Endodermal cell (in vitro differentiated cells): ENCODE data around the gene CACNA1E. TPM values are rescaled to one million over a fixed set of nuclear protein-coding genes. Genes with fewer than 3 reads are reported as not detected.

ENCODE experiments used
- DNase-seq: peaks from one replicate; pipeline ENCODE4 v3.0.0-alpha.2; 2017
- H3K27ac ChIP-seq: 2 replicates; pipeline ENCODE4 v1.5.1; 2013; ENCODE audit warnings: mild to moderate bottlenecking, low read depth, low read length, moderate library complexity
- H3K27me3 ChIP-seq: 2 replicates; pipeline ENCODE4 v1.6.1; 2013; ENCODE audit warnings: mild to moderate bottlenecking, low read length, moderate library complexity; ENCODE audit not compliant: insufficient read depth, control insufficient read depth, poor library complexity, severe bottlenecking
- H3K36me3 ChIP-seq: 2 replicates; pipeline ENCODE4 v1.7.0; 2013; ENCODE audit warnings: mild to moderate bottlenecking, low read length, moderate library complexity; ENCODE audit not compliant: control insufficient read depth, insufficient read depth
- H3K4me1 ChIP-seq: one replicate; pipeline ENCODE4 v1.7.0; 2013; ENCODE audit warnings: low read length; ENCODE audit not compliant: control insufficient read depth, insufficient read depth
- H3K4me3 ChIP-seq: 2 replicates; pipeline ENCODE4 v1.5.1; 2013; ENCODE audit warnings: mild to moderate bottlenecking, low read length, moderate library complexity
- H3K9ac ChIP-seq: 2 replicates; pipeline ENCODE4 v1.6.1; 2013; ENCODE audit warnings: mild to moderate bottlenecking, low read length, moderate library complexity; ENCODE audit not compliant: poor library complexity, severe bottlenecking; ENCODE audit errors: extremely low read depth
- H3K9me3 ChIP-seq: 2 replicates; pipeline ENCODE4 v1.6.1; 2013; ENCODE audit warnings: mild to moderate bottlenecking, low read length, moderate library complexity; ENCODE audit not compliant: control insufficient read depth
- H3K27ac Mint-ChIP-seq: 2 replicates; pipeline ENCODE4 v1.8.0; 2020; ENCODE audit warnings: mixed read lengths
- H3K27me3 Mint-ChIP-seq: 2 replicates; pipeline ENCODE4 v1.8.0; 2021; ENCODE audit warnings: mild to moderate bottlenecking, mixed read lengths; ENCODE audit not compliant: insufficient read depth
- H3K36me3 Mint-ChIP-seq: 2 replicates; pipeline ENCODE4 v1.8.0; 2020; ENCODE audit warnings: low read depth, mixed read lengths
- H3K4me1 Mint-ChIP-seq: 2 replicates; pipeline ENCODE4 v1.8.0; 2020; ENCODE audit warnings: mixed read lengths
- H3K4me3 Mint-ChIP-seq: 2 replicates; pipeline ENCODE4 v1.8.0; 2020; ENCODE audit warnings: mild to moderate bottlenecking, moderate library complexity, mixed read lengths
- H3K9me3 Mint-ChIP-seq: 2 replicates; pipeline ENCODE4 v1.8.0; 2020; ENCODE audit warnings: mild to moderate bottlenecking, mixed read lengths
- WGBS, 2 experiments: methylation state at CpG; one replicate each; pipeline versions ENCODE4 v1.1.5 to v1.1.7; 2013; ENCODE audit warnings: missing lambda C conversion rate in 2 of 2, mixed read lengths in 1 of 2; ENCODE audit not compliant: insufficient coverage in 1 of 2, insufficient read length in 1 of 2; 5-methylcytosine and 5-hydroxymethylcytosine counted together
- total RNA-seq, 2 donors: library from RNA; stranded (reverse); fragmentation: NEBNext Ultra II Directional in 1 of 2; extraction: Animal tissue kit (Norgen Biotek cat#: 25700) in 1 of 2; gene quantifications; 2 replicates in 1 of 2; 3 replicates in 1 of 2; pipeline ENCODE4 v1.2.1, GENCODE V29; 2021
- TF ChIP-seq, protein P1 (sequence below): fragments of 200-600 bp; sonication (generic); conservative IDR thresholded peaks from 2 replicates; pipeline ENCODE4 v1.5.0; 2021; ENCODE audit warnings: antibody characterized with exemption, mild to moderate bottlenecking

CACNA1E gene
- total RNA-seq, 2 donors from 2014 or later = 4.7 to 5.8 TPM

DNA sequence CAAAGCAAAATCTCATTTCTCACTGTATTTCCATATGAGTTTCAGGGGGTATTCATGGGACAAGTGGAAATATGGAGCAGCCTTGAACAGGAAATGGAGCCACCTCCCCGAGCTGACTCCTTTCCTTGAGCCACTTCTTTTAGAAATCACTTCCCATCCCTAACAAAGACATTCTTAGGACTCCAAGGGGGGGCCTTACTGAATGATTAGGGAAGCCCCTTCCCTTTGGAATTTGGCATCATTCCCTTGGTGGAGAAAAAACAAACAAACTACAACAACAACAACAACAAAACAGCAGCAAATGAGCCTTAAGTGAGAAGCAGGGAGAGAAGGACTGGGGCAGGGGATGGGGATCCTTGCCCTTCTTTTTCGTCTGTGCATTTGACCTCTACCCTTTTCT, 299.9 kb downstream of the CACNA1E start:
- Histone ChIP-seq H3K36me3 (no peaks in the 10 kb centered on the region), H3K27me3 (no peaks in the 10 kb centered on the region), H3K4me1 (no peaks in the 10 kb centered on the region), H3K4me3 (no peak overlapping the region), H3K9me3 (no peaks in the 10 kb centered on the region), H3K27ac (no peak overlapping the region), H3K9ac (no peak overlapping the region)
- peak; percentile 60 for DNase-seq
- Mint-ChIP-seq H3K4me1 (peaks cover 11% of the 10 kb centered on the region), H3K9me3 (no peaks in the 10 kb centered on the region), H3K36me3 (no peaks in the 10 kb centered on the region), H3K27me3 (no peaks in the 10 kb centered on the region), H3K4me3 (no peak overlapping the region), H3K27ac (no peak overlapping the region)
- TF ChIP-seq, protein P1, sequence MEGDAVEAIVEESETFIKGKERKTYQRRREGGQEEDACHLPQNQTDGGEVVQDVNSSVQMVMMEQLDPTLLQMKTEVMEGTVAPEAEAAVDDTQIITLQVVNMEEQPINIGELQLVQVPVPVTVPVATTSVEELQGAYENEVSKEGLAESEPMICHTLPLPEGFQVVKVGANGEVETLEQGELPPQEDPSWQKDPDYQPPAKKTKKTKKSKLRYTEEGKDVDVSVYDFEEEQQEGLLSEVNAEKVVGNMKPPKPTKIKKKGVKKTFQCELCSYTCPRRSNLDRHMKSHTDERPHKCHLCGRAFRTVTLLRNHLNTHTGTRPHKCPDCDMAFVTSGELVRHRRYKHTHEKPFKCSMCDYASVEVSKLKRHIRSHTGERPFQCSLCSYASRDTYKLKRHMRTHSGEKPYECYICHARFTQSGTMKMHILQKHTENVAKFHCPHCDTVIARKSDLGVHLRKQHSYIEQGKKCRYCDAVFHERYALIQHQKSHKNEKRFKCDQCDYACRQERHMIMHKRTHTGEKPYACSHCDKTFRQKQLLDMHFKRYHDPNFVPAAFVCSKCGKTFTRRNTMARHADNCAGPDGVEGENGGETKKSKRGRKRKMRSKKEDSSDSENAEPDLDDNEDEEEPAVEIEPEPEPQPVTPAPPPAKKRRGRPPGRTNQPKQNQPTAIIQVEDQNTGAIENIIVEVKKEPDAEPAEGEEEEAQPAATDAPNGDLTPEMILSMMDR = no peak
- WGBS, 2 experiments = 50 to 62% methylated on average over 2 of the region's 2 CpGs

DNA sequence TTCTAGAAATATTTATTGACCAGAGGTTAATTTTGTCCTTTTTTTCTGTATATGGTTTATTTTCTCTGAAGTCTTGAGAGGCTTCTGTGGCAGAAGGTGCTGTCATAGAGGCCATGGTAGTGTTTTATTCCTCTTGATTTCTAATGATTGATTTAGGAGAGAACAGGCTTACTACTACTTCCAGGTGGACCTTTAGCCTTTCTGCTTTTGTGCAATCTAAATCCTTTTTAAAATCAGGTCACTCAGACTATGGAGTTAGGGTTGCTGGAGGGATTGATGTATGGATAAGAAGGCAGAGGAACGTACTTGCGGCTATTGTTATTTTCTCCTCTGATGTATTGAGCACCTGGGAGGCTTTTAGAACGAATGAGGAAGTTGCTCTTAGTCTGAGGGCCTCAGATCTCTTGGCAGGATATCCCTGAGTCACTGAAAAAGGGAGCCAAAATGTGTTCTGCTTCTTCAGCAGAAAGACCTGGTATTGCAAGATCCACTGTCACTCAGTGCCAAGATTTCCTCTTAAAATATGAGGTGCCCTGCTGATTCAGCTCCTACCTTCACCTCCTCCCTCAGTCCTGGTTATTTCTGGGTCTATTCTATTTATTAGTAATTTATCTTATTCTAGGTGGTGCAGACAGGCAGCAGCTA, 300.8 kb downstream of the CACNA1E start:
- H3K27me3 Mint-ChIP-seq = no peaks in the 10 kb centered on the region
- H3K4me3 ChIP-seq = no peak overlapping the region
- no peak overlapping the region for H3K27ac Mint-ChIP-seq
- H3K4me1 ChIP-seq = no peaks in the 10 kb centered on the region
- WGBS, 2 experiments = 74 to 76% methylated on average over 3 of the region's 3 CpGs
- no peaks in the 10 kb centered on the region for H3K9me3 Mint-ChIP-seq
- H3K27me3 ChIP-seq = no peaks in the 10 kb centered on the region
- no peak for DNase-seq
- H3K36me3 Mint-ChIP-seq = no peaks in the 10 kb centered on the region
- H3K4me1 Mint-ChIP-seq = peaks cover 9% of the 10 kb centered on the region
- H3K27ac ChIP-seq = no peak overlapping the region
- no peak overlapping the region for H3K4me3 Mint-ChIP-seq
- no peaks in the 10 kb centered on the region for H3K36me3 ChIP-seq
- TF ChIP-seq, protein P1 = no peak
- H3K9ac ChIP-seq = no peak overlapping the region
- no peaks in the 10 kb centered on the region for H3K9me3 ChIP-seq

DNA sequence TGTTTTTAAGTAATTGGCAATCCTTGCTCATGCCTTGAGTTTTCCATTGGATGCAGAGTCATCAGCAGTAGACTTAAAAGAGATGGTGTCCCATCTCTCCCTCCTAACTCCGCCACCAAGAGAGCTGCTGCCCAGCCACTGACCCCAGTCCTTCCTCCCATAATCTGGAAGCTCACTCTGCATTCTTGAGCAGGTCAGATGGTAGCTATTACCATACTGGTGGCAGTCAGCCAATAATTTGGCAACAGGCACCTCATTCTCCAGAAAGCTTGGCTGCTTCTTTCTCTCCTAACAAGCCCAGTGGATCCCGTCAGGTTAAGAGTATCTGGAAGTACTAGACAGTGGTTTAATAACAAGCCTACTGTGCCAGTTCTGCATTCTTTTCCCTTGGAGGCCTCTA, 306.1 kb downstream of the CACNA1E start:
- Mint-ChIP-seq H3K9me3 (no peaks in the 10 kb centered on the region), H3K36me3 (no peaks in the 10 kb centered on the region), H3K27me3 (no peaks in the 10 kb centered on the region), H3K4me3 (no peak overlapping the region), H3K4me1 (no peaks in the 10 kb centered on the region), H3K27ac (no peak overlapping the region)
- Histone ChIP-seq H3K27ac (no peak overlapping the region), H3K27me3 (no peaks in the 10 kb centered on the region), H3K9me3 (no peaks in the 10 kb centered on the region), H3K4me3 (no peak overlapping the region), H3K4me1 (no peaks in the 10 kb centered on the region), H3K9ac (no peak overlapping the region), H3K36me3 (no peaks in the 10 kb centered on the region)
- no peak for DNase-seq
- TF ChIP-seq, protein P1 = no peak
- WGBS, 2 experiments = 92 to 100% methylated on average over 1 to 2 of the region's 2 CpGs
